GM18499 (cell line): ENCODE data around the gene DHX32.
"Not testable (repeated sequence)": the region's sequence is repeated elsewhere in the genome, so short reads cannot be mapped to it uniquely, and the experiment has no call there.

Experiments used
- ATAC-seq: cut with Tn5 transposase; IDR thresholded peaks from one replicate; pipeline ENCODE4 v1.9.1; 2021; ENCODE audit warnings: moderate number of reproducible peaks; ENCODE audit not compliant: insufficient read depth, unreplicated experiment

The DHX32 gene

DNA sequence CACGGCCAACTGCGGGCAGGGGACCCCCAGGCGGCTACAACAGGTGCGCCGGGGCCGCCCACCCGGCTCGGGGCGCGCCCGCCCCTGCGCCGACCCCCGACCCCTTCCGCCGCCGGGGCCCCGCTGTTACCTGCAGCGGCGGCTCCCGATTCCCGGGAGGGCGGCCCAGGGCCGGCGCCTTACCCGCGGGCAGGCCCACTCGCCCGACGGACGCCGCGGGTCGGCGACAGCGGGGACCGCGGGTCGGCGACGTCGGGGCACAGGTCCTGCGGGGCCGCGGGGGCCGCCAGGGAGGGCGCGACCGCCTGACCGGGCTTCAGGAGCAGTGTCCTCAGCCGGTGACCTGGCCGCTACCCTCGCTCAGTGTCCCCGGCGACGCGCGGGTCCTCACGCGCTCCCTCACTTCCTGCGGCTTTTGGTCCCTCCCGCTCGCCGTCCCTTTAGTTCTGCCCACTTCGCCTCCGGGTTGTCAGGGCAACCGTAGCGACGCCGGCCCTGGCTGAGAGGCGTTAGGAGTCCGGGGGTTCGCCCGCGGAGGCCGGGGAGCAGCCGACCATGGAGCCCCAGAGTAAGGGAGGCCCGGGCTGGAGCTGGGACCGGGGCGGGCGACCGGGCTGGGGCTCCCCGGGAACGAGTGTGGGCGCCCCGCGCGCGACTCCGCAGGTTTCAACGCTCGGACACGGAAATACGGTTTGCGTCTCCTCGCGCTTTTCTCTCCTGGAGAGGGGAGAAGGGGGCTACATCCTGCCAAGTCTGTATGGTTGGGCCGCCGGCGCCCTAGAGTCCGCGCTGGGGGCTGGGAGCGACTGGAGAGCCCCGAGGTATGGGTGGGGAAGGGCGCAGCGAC, 15.2 kb upstream of the DHX32 start, which contains the start of gene FANK1:
Gene FANK1 (plus strand): TSS at position 477 of the 847 bp plus-strand sequence. CDS start 79 bp downstream, at position 556.
- peak; percentile 75 for ATAC-seq

DNA sequence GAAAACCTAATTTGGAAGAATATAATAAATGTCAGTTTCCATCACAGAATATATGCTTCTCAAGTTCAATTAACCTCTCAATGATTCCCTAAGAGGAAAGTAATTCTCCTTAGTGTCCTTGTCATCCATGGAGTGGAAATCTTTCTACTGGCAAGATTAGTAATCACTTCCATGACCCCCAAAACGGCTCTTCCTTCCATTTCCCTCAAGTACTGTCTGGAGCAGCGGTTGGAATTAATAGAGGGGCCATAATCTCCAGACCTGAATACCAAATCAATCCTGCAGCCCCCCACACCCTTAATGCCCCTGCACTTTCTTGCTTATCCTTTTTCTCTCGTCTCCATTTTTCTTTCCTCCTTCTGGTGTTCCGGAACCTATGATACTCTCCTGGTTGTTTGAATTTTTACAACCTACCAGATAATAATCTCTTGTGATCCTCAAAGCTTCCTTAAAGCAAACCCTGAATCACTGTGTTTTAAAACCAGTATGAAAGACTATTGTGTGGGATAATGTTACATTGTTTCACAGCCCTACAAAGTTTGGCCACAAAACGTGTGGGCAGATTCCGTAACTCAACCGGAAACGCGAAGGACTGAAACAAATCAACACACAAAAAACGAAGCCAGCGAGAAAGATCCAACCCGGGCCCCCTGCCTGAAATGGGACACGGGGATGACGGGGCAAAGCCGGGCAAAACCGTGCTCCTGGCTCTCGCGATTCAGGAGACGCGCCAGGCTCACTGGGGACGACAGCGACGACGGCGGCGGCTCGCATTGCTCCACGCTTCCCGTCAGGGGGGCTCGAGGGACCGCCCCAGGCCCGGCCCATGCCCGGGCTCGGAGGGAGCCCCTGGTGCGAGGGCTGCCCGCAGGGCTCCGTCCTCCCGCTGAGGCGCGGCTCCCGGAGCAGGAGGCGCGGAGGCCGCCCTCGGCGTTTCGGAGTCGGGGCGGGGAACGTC, 14.3 kb upstream of the DHX32 start:
- peak; percentile 27 for ATAC-seq

DNA sequence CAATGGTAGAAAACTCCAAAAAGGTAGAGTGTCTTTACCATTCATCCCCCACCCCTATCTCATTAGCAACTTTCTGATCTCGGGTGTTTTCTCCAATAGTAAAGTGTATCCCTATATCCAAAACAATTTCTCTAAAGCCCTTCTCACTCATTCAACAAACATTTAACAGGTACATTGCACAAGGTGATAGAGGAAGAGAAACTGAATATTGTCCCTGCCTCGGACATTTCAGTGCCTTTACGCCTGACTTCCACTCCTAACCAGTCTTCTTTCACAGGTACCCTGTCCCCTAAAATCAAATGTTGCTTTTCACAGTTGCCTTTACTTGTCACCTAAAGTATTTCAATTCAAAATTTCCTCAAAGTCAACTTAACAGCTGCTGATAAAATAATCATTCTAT, 13.1 kb upstream of the DHX32 start:
- not testable (repeated sequence) for ATAC-seq

DNA sequence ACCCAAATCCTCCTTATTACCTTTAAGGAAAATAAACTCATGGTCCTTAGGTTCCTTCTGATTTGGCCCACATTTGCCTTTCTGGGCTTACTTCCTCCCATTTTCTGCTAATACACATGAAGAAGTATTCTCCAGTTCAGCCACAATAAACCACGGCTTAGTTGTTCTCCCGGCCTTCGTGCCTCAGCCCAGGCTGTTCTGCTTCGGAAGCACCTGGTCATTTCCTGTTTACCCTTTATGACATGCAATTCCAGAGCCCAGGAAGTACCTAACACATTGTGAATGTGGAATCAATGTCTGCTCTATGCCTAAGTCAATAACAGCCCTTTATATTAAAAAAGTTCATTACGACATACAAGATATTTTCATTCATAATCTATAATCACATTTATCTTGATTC, 11.3 kb upstream of the DHX32 start:
- ATAC-seq = not testable (repeated sequence)

DNA sequence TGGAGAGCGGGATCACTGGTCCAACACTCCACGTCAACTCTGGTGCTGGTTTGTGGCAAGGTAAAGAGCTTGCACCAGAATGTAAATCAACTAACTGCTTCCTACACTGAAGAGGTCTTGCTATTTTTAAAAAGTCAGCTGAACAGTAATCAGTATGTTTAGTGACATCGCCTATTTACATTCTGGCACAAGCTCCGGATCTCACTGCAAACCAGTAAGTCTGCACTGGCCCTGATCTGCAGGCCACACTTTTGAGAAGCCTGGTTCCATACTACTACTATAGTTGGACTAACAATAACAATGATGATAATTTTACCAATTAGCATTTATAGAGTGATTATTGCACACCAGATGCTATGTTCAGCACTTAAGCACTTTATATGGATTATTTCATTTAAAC, 8.3 kb upstream of the DHX32 start:
- ATAC-seq = not testable (repeated sequence)

DNA sequence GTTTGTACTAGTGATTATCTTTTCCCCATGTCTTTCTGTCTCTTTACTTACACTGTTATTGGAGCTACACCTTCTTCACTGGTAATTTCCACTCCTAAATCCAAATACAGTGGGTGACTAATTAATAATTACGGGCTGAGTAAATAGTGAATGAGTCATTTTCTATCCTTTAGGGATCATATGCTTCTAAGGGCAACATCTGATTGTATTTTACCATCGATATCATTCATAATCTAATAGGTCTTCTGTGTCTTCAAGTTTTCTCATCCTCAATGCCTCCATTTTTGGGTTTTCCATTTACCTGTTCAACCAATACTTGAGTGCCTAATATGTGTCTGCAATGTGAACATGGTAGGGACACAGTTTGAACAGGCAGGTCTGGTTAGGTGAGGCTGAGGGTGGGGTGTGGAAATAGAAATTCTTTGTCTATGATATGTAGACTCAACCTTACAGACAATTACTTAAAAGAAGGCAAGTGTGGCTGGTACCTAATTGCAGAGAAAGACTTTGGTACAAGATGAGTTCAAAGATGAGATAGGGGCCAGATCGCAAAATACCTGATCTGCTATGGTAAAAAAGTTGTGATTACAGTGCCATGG, 5.9 kb upstream of the DHX32 start:
- ATAC-seq = no peak

DNA sequence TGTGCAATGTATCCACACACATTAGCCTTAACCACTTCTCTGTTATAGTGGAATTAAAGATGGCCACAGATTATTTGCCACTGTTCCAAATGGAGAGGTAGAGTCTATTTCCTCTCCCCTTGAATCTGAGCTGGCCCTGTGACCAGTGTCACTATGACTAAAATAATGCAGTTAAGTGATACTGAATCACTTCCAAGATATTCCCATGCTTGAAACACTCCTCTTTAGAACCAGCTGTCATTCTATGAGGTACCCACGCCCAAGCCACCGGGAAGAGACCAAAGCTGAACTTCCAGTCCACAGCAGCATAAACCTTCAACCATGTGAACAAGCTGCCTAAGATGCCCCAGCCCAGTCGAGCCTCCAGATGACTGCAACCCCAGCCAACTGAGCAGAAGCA, 2.1 kb upstream of the DHX32 start:
- ATAC-seq = no peak

DNA sequence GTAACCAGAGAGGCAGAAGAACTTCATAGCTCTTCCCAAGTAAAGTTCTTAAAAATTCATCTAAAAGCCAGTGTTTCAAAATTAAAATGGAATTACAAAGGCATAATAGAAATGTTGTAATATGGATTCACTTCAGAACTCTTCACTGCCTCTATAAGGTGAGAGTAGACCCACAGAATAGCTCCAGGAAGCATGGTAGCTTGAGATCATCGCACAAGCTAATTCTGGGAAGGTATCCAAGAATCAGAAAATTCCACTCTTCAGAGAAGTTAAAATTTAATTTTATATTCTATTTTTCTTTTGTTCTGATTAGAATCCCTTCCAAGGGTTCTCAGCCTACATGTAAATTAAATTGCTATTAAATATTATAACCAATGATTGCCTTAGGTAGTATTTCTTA, 1.5 kb upstream of the DHX32 start:
- no peak for ATAC-seq

DNA sequence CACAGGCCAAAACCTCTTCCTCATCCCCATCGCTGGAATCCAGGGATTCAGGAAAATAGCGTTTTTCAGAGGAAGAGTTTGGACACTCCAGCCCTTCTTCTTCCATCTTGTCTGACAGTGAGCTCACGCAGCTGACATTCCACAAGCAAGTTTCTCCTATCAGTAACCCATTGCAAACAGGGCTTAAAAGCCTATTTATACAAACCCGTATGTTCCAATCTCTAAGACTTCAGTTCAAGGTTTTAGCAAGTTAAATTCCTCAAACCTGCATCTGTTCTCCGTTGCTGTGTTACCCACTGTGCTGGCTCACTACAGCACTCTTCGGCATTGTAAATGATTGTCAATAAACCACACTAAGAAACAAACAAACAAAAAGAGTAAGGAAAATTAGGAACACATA, 373 bp downstream of the DHX32 start:
- ATAC-seq = no peak

DNA sequence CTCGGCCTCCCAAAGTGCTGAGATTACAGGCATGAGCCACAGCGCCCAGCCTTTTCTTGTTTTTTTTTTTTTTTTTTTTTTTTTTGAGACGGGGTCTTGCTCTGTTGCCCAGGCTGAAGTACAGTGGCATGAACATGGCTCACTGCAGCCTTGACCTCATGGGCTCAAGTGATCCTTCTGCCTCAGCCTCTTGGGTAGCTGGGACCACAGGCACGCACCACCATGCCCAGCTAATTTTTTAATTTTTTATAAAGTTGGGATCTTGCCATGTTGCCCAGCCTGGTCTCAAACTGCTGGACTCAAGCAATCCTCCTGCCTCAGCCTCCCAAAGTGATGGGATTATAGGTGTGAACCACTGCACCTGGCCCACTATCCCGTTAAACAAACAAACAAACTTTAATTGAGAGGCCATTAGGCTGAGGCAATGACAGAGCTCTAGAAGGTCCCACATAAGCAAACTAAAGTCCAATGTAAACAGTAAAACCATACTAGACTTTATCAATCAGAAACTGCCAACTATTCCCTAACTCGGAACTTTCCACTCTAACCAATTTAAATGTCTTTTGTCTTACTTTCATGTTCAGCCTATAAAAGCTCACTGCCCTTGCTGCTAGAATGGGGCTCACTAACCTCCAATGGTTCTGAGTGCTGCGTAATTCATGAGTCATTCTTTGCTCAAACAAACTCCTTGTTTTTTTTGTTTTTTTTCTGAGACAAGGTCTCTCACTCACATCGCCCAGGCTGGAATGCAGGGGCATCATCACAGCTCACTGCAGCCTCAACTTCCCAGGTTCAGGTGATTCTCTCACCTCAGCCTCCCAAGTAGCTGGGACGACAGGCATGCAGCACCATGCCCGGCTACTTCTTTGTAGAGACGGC, 1.9 kb downstream of the DHX32 start:
- ATAC-seq = no peak

DNA sequence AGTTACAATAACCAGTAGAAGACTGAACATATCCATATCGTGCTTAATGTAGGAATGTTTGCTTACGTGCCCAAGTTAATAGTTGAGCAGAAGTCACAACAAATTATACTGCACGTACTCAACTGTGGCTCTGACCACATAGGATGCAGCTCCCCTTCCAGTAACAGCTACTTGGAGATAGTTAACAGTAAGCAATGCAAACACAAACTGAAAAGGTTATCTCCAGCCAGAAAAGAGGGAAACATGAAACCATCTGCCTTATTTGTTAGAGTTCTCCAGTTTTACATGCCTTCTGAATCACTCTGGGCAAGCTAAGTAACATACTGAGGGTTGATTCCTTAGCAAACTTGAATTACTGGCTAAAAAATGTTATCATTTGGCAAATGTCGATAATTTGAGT, 9.8 kb downstream of the DHX32 start:
- no peak for ATAC-seq

DNA sequence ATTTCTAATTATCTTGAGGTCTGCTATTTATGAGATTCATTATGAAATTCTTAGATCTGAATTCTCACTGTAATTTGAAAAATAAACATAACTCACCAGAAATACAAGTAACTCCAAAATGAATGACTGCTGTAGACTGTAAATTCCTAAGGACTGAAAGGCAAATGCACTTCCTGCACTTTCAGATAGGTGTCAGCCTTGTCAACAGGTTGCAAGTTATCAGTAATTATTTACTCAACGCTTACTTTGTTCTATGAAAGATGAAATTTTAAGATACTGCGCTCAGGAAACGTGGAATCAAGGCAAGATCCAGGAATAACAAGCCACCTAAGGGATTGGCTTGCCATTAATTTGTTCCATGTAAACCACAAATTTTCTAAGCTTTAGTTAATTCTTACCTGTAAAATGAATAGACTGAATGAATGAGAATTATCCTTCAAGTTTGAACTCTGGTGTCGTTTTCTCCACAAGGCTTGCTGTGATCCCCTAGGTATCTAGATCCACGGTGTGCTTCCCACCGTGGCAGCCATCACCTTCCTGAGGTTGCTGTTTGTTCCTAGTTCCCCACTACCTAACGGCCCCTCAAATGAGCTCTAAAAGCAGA, 12.6 kb downstream of the DHX32 start:
- ATAC-seq = no peak

DNA sequence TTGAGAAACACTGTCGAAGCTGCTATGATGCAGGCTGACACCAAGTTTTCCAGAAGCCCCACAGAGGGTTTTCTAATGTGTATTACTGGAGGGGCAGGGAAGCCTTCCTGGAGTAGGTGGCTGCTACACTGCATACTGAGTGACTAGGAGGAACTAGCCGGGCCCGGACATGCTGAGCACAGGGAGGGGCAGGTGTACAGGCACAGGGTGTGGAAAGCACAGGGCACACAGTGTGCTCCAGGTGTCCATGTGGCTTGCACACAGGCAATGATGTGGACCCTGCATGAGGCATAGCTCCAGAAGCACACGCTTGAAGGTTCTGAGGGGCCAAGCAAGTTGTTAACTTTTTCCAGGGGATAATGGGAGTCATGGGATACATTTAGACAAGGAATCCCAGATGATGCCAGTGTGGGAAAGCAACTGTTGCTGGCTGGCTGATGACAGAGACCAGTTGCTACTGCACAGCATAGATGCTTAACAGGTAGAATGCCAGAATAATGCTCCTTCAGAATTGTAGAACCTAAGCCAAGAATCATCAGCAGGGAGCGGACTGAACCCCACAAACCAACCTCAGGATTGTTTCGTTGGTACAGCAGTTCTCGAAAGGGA, 14.6 kb downstream of the DHX32 start:
- ATAC-seq = no peak

DNA sequence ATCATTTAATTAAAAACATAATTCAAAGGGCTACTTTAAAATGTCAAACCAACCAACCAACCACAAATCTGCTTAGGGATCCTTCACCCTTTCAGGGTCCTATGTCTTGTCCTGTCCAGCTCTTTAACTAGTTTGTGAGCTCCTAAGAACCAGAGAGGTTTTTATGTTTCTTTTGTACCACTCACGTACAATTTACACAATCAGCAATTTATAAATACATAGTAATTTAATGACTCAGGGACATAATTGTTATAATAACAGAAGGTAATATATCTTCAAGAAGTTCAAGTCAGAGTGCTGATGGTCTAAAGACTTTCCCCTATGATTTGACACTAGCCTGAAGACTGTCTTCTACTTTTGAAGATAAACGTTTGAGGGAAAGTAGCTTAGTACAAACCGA, 16.0 kb downstream of the DHX32 start:
- no peak for ATAC-seq

DNA sequence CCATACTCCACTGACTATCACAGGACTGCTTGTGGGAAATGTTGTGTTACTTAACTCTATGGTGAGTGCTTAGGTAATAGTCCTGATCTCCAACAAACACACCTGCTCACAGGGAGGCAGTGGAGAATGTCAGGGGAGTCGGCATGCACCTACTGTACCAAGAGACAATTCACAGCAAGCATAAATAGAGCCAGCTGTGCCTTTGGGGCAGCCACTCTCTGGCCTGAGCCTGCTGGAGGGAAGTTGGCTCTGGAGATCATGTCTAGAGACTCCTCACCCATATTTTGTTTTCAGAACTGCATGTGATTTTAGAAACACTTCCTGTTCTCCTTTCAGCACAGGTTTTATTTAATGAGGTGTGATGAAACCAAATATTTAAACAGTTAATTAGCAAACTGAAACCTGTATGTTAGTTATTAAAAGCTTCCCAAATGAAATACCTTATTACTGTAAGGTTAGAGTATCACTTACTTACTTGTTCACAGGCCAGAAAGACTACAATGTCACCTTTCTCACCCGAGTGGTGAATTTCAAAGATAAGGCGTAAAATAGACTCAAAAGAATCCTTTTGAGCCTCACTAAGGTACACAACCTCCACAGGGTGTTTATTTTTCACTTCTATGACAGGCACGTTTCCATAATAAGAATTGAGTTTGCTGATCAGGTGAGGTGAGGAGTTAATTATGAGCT, 21.8 kb downstream of the DHX32 start:
- ATAC-seq = no peak

DNA sequence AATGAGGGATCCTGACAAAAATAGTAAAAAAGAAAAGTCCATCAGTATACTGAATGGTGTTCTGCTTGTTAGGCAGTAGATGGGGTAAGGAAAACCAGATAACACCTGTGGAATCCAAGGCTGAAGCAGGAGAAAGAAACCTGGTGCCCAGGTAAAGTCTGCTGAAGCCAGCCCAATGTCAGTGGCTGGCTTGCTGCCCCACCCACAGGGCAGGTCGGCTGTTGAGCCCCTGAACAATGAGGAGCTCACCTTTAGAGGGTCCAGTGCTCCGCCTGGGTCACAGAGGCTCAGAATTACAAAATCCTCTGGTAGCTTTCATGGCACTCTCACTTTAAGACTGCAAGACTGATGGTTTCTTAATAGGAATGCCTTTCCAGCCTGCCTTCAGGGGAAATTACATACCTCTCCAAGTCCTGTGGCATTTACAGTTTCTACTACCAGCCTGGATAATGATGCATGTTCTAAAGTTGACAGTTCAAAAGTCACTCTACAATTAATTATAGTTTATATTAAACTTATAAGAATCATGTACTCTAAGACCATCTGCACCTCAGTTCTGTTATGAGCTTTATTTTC, 23.8 kb downstream of the DHX32 start:
- no peak for ATAC-seq

DNA sequence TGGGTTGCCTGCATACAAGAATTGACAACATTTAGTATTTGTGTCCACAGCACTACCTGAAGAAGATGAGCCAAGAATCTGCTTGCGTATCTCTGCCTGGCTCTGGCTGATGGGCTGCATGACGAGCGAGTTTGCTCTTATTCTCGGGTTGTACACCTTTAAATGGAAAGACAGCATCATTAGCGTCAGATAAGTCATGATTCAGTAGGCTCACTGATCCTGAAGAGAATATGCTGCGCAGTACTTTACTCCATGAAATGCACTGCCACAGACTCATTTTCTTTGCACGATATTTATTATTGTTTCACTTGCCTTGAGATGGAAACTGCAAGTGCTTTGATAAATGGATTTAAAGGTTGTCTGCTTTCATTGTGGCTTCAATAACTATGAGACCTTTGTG, 28.6 kb downstream of the DHX32 start:
- no peak for ATAC-seq
